ENCODE measurements around the gene UBE2F.

UBE2F gene

DNA sequence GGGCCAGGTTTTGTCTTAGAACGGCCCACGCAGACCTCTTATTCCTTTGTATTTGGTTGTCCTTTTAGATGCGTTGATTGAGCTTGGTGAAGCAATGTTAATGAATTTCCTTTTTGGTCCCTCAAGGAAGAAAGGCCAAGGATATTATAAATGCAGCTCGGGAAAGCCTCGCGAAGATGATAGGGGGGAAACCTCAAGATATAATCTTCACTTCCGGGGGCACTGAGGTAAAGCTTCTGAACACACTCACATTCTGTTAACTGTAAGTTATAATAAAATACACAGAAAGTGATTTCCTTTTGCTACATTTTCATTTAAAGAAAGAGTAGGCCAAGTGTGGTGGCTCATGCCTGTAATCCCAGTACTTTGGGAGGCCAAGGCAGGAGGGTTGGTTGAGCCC lies 101.1 kb downstream of the UBE2F start:
- H3K4me3 ChIP-seq (replicated peaks; ENCODE audit: low read depth, low read length): no peak overlapping the region
- TF ChIP-seq, protein P1, sequence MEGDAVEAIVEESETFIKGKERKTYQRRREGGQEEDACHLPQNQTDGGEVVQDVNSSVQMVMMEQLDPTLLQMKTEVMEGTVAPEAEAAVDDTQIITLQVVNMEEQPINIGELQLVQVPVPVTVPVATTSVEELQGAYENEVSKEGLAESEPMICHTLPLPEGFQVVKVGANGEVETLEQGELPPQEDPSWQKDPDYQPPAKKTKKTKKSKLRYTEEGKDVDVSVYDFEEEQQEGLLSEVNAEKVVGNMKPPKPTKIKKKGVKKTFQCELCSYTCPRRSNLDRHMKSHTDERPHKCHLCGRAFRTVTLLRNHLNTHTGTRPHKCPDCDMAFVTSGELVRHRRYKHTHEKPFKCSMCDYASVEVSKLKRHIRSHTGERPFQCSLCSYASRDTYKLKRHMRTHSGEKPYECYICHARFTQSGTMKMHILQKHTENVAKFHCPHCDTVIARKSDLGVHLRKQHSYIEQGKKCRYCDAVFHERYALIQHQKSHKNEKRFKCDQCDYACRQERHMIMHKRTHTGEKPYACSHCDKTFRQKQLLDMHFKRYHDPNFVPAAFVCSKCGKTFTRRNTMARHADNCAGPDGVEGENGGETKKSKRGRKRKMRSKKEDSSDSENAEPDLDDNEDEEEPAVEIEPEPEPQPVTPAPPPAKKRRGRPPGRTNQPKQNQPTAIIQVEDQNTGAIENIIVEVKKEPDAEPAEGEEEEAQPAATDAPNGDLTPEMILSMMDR (IDR thresholded peaks at IDR 0.05; ENCODE audit: low read depth, low read length, missing control alignments): no peak
- no peak for DNase-seq (ENCODE audit: extremely low read depth, low read depth)

DNA sequence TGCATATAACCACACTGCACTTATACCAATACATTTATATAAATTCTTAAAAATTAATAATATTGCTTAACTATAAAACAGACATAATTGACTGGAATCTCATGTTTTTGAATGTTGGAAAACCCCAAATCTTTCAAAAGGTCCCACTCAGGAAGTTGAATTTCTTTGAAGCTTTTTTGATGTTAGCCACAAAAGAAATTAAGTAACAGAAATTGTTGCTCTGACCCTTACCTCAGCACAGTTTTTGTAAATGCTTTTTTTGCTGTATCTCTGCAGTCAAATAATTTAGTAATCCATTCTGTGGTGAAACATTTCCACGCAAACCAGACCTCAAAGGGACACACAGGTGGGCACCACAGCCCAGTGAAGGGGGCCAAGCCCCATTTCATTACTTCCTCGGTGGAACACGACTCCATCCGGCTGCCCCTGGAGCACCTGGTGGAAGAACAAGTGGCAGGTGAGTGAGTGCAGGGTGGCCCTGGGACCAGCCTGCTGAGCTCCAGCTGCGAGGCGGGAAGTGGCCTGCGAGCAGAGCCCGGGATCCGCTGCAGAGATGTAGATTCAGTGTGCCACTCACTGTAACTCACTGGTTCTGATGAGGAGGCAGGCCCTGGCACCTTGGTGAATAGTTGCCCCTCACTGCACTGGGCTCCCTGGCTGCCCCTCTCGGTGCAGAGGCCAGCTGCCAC lies 102.4 kb downstream of the UBE2F start:
- TF ChIP-seq, protein P1 (IDR thresholded peaks at IDR 0.05; ENCODE audit: low read depth, low read length, missing control alignments): no peak
- DNase-seq (ENCODE audit: extremely low read depth, low read depth): no peak
- H3K4me3 ChIP-seq (replicated peaks; ENCODE audit: low read depth, low read length): no peak overlapping the region

DNA sequence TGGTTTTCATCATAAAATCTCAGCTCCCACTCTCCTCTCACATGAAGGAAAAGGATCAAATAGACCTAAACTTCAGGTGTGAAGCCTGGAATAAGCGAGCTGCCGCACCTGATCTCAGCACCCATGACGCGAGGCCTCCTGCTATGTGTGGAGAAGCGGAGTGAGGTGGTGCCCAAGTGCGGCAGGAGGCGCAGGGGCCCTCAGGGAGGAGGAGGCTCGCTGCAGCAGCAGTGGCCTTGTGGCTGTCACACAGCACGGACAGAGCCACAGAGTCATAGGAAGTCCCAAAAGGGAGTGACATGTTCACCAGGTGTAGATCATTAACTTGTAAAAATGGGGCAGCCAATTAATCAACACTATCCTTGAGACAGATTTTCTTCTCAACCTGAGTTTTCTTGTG lies 103.1 kb downstream of the UBE2F start:
- no peak overlapping the region for H3K4me3 ChIP-seq (replicated peaks; ENCODE audit: low read depth, low read length)
- no peak for DNase-seq (ENCODE audit: extremely low read depth, low read depth)
- TF ChIP-seq, protein P1 (IDR thresholded peaks at IDR 0.05; ENCODE audit: low read depth, low read length, missing control alignments): no peak

DNA sequence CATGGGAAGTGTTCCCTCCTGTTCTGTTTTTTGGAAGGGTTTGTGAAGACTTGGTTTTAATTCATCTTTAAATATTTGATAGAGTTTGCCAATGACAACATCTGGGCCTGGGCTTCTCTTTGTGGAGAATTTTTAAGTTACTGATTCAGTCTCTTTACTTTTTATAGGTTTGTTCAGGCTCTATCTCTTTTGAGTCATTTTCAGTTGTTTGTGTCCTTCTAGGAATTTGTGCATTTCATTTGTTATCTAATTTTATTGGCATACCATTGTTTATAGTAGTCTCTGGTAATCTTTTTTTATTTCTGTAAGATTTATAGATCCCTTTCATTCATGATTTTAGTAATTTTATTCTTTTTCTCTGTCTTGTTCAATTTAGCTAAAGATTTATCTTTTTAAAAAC lies 108.6 kb downstream of the UBE2F start:
- H3K4me3 ChIP-seq (replicated peaks; ENCODE audit: low read depth, low read length): no peak overlapping the region
- TF ChIP-seq, protein P1 (IDR thresholded peaks at IDR 0.05; ENCODE audit: low read depth, low read length, missing control alignments): no peak
- no peak for DNase-seq (ENCODE audit: extremely low read depth, low read depth)

- TF ChIP-seq, protein P1 (IDR thresholded peaks at IDR 0.05; ENCODE audit: low read depth, low read length, missing control alignments): no peak
- no peak overlapping the region for H3K4me3 ChIP-seq (replicated peaks; ENCODE audit: low read depth, low read length)
- DNase-seq (ENCODE audit: extremely low read depth, low read depth): no peak
These were observed 110.5 kb downstream of the UBE2F start for GRCh38 chr2:238077292-238077691.

GRCh38 chr2:238079874-238080327 lies 113.1 kb downstream of the UBE2F start:
- TF ChIP-seq, protein P1 (IDR thresholded peaks at IDR 0.05; ENCODE audit: low read depth, low read length, missing control alignments): no peak
- DNase-seq (ENCODE audit: extremely low read depth, low read depth): no peak
- H3K4me3 ChIP-seq (replicated peaks; ENCODE audit: low read depth, low read length): no peak overlapping the region

DNA sequence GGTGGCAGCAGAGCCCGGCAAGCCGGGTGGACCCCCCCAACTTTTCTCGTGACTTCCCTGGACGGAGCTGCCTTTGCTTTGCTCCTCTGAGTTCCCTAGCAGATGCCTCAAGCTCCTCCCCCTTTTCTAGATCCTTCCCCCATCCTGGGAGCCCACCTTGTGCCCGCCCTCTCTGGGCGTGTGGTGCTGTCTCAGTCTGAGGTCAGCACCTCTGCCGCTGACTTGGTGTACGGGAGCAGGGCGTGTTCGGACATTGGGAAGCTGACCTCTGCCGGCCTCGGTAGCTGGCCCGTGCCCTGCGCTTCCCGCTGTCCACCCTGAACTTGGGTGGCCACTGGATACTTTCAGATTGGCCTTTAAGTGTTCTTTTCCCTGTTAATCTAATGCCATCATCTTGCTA lies 113.7 kb downstream of the UBE2F start:
- TF ChIP-seq, protein P1 (IDR thresholded peaks at IDR 0.05; ENCODE audit: low read depth, low read length, missing control alignments): no peak
- no peak for DNase-seq (ENCODE audit: extremely low read depth, low read depth)
- no peak overlapping the region for H3K4me3 ChIP-seq (replicated peaks; ENCODE audit: low read depth, low read length)
